Type B pancreatic cell (in vitro differentiated cells): Measurements from ENCODE around the gene MRGPRG. TPM values are rescaled to one million over a fixed set of nuclear protein-coding genes. Genes with fewer than 3 reads are reported as not detected.
"Not testable (repeated sequence)": the region's sequence is repeated elsewhere in the genome, so short reads cannot be mapped to it uniquely, and the experiment has no call there.

Experiments
- DNase-seq: peaks from one replicate; pipeline ENCODE4 v3.0.0; 2021; ENCODE audit warnings: mixed read lengths; ENCODE audit not compliant: unreplicated experiment; ENCODE audit errors: extremely low spot score
- H3K27ac Mint-ChIP-seq: 2 replicates; pipeline ENCODE4 v1.8.0; 2021; ENCODE audit warnings: mild to moderate bottlenecking, mixed read lengths
- H3K27me3 Mint-ChIP-seq: 2 replicates; pipeline ENCODE4 v1.8.0; 2021; ENCODE audit warnings: mixed read lengths
- H3K36me3 Mint-ChIP-seq: 2 replicates; pipeline ENCODE4 v1.8.0; 2021; ENCODE audit warnings: mixed read lengths
- H3K4me1 Mint-ChIP-seq: one replicate; pipeline ENCODE4 v1.8.0; 2021; ENCODE audit warnings: mixed read lengths; ENCODE audit not compliant: unreplicated experiment
- H3K4me3 Mint-ChIP-seq: 2 replicates; pipeline ENCODE4 v1.8.0; 2021; ENCODE audit warnings: mild to moderate bottlenecking, mixed read lengths
- H3K9me3 Mint-ChIP-seq: 2 replicates; pipeline ENCODE4 v1.8.0; 2021; ENCODE audit warnings: mixed read lengths
- CTCF ChIP-seq: fragments of 200-600 bp; sonication (generic); conservative IDR thresholded peaks from 2 replicates; pipeline ENCODE4 v1.5.0; 2021; ENCODE audit warnings: antibody characterized with exemption, mild to moderate bottlenecking
- long read RNA-seq: library from polyadenylated mRNA; unstranded; transcript quantifications from one replicate; pipeline ENCODE4 v2.0.0, GENCODE V29; 2020
- total RNA-seq: library from RNA; stranded (reverse); gene quantifications from 2 replicates; pipeline ENCODE4 v1.2.1, GENCODE V29; 2021; ENCODE audit warnings: low replicate concordance

MRGPRG gene
- not detected in 2 replicates for total RNA-seq
- long read RNA-seq: 0 reads

- Mint-ChIP-seq H3K4me3 (no peak within 1 kb of the TSS), H3K27me3 (peaks cover 39% of the 10 kb centered on the region), H3K4me1 (no peaks in the 10 kb centered on the region), H3K27ac (peak within 1 kb of the TSS; percentile 11), H3K9me3 (no peaks in the 10 kb centered on the region), H3K36me3 (no peaks in the 10 kb centered on the region)
- TF ChIP-seq CTCF: no peak
- DNase-seq: peak; percentile 64
These were observed at the start of gene MRGPRG for GRCh38 chr11:3218483-3219280. MRGPRG (minus strand) TSS chr11:3218813; CDS start chr11:3218813, 0 bp downstream.

GRCh38 chr11:3262548-3262947 lies 43.9 kb upstream of the MRGPRG start:
- H3K9me3 Mint-ChIP-seq, DNase-seq, H3K36me3 Mint-ChIP-seq: not testable (repeated sequence)

GRCh38 chr11:3261831-3262230 lies 43.2 kb upstream of the MRGPRG start:
- not testable (repeated sequence) for H3K4me1 Mint-ChIP-seq, H3K9me3 Mint-ChIP-seq, H3K27ac Mint-ChIP-seq, H3K36me3 Mint-ChIP-seq, H3K4me3 Mint-ChIP-seq, DNase-seq, H3K27me3 Mint-ChIP-seq

More at GRCh38 chr11:3262548-3262947, 43.9 kb upstream of the MRGPRG start:
- H3K27ac Mint-ChIP-seq, H3K27me3 Mint-ChIP-seq, H3K4me3 Mint-ChIP-seq, H3K4me1 Mint-ChIP-seq: not testable (repeated sequence)

- H3K9me3 Mint-ChIP-seq, DNase-seq, H3K4me3 Mint-ChIP-seq, H3K27me3 Mint-ChIP-seq, H3K27ac Mint-ChIP-seq, H3K36me3 Mint-ChIP-seq, H3K4me1 Mint-ChIP-seq: not testable (repeated sequence)
These were observed 38.9 kb upstream of the MRGPRG start for GRCh38 chr11:3257509-3257908.

GRCh38 chr11:3255241-3255640 lies 36.6 kb upstream of the MRGPRG start:
- H3K4me3 Mint-ChIP-seq, H3K4me1 Mint-ChIP-seq, H3K9me3 Mint-ChIP-seq, H3K36me3 Mint-ChIP-seq, H3K27ac Mint-ChIP-seq, H3K27me3 Mint-ChIP-seq, DNase-seq: not testable (repeated sequence)

GRCh38 chr11:3254773-3255172 lies 36.2 kb upstream of the MRGPRG start:
- not testable (repeated sequence) for DNase-seq, H3K4me1 Mint-ChIP-seq, H3K4me3 Mint-ChIP-seq, H3K27me3 Mint-ChIP-seq, H3K36me3 Mint-ChIP-seq, H3K27ac Mint-ChIP-seq, H3K9me3 Mint-ChIP-seq

- Mint-ChIP-seq H3K4me1 (no peaks in the 10 kb centered on the region), H3K36me3 (no peaks in the 10 kb centered on the region), H3K9me3 (peaks cover 11% of the 10 kb centered on the region), H3K27ac (no peak overlapping the region), H3K4me3 (no peak overlapping the region), H3K27me3 (peaks cover 9% of the 10 kb centered on the region)
- no peak for TF ChIP-seq CTCF
- DNase-seq: no peak
These were observed 26.5 kb upstream of the MRGPRG start for GRCh38 chr11:3245071-3245470.

GRCh38 chr11:3243880-3244279 lies 25.3 kb upstream of the MRGPRG start:
- no peaks in the 10 kb centered on the region for H3K4me1 Mint-ChIP-seq
- H3K36me3 Mint-ChIP-seq: no peaks in the 10 kb centered on the region
- no peak overlapping the region for H3K27ac Mint-ChIP-seq
- H3K9me3 Mint-ChIP-seq: peaks cover 11% of the 10 kb centered on the region
- H3K27me3 Mint-ChIP-seq: peaks cover 9% of the 10 kb centered on the region
- no peak for DNase-seq
- no peak for TF ChIP-seq CTCF
- no peak overlapping the region for H3K4me3 Mint-ChIP-seq
